Loucy (cell line): ENCODE measurements around the gene PCIF1.
A peak's percentile ranks its signal among the peaks of the same experiment; 100 is the strongest.

Experiments used
- H2AFZ ChIP-seq: fragments of 200-600 bp; sonication (generic); 2 replicates; pipeline ENCODE4 v1.6.0; 2016; ENCODE audit warnings: antibody characterized with exemption, mild to moderate bottlenecking, low read length, moderate library complexity
- H3F3A ChIP-seq: fragments of 200-600 bp; 2 replicates; pipeline ENCODE4 v1.6.0; 2016; ENCODE audit warnings: antibody characterized with exemption, low read depth, mild to moderate bottlenecking
- H3K27me3 ChIP-seq: fragments of 200-600 bp; sonication (generic); 2 replicates; pipeline ENCODE4 v1.6.1; 2014; ENCODE audit warnings: low read length, mild to moderate bottlenecking; ENCODE audit not compliant: insufficient read depth, poor library complexity, severe bottlenecking
- H3K36me3 ChIP-seq: fragments of 200-600 bp; sonication (generic); 2 replicates; pipeline ENCODE4 v1.6.1; 2016; ENCODE audit warnings: low read length; ENCODE audit not compliant: insufficient read depth
- H3K4me1 ChIP-seq: fragments of 200-600 bp; sonication (generic); 2 replicates; pipeline ENCODE4 v1.5.1; 2014; ENCODE audit warnings: low read length, mild to moderate bottlenecking; ENCODE audit not compliant: insufficient read depth, poor library complexity, severe bottlenecking
- H3K4me2 ChIP-seq: fragments of 200-600 bp; sonication (generic); 2 replicates; pipeline ENCODE4 v1.6.0; 2014; ENCODE audit warnings: antibody characterized with exemption, low read length, low read depth, mild to moderate bottlenecking; ENCODE audit not compliant: poor library complexity, severe bottlenecking
- H3K4me3 ChIP-seq: fragments of 200-600 bp; sonication (generic); 2 replicates; pipeline ENCODE4 v1.5.1; 2014; ENCODE audit warnings: low read length, mild to moderate bottlenecking, mixed read lengths; ENCODE audit not compliant: poor library complexity, severe bottlenecking
- H3K79me2 ChIP-seq: fragments of 200-600 bp; sonication (generic); 2 replicates; pipeline ENCODE4 v1.6.1; 2014; ENCODE audit warnings: low read length; ENCODE audit not compliant: insufficient read depth
- H3K9ac ChIP-seq: fragments of 200-600 bp; sonication (generic); 2 replicates; pipeline ENCODE4 v1.6.0; 2014; ENCODE audit warnings: mild to moderate bottlenecking, low read depth, low read length, moderate library complexity; ENCODE audit not compliant: poor library complexity, severe bottlenecking
- H3K9me2 ChIP-seq: fragments of 200-600 bp; sonication (generic); replicated peaks from 2 replicates; pipeline ENCODE4 v1.6.1; 2016; ENCODE audit warnings: low read depth, low read length, mixed read lengths
- H3K9me3 ChIP-seq: fragments of 200-600 bp; sonication (generic); 2 replicates; pipeline ENCODE4 v1.6.1; 2014; ENCODE audit warnings: mild to moderate bottlenecking, antibody characterized with exemption, low read length, low read depth; ENCODE audit not compliant: insufficient read depth
- H4K20me1 ChIP-seq: fragments of 200-600 bp; sonication (generic); 2 replicates; pipeline ENCODE4 v1.6.0; 2014; ENCODE audit warnings: antibody characterized with exemption, low read length, mild to moderate bottlenecking; ENCODE audit not compliant: insufficient read depth, poor library complexity, severe bottlenecking
- EZH2phosphoT487 ChIP-seq: fragments of 200-600 bp; IDR thresholded peaks from 2 replicates; pipeline ENCODE4 v1.6.1; 2018; ENCODE audit warnings: antibody characterized with exemption, mild to moderate bottlenecking, moderate library complexity, borderline replicate concordance
- TF ChIP-seq, protein P1 (sequence below): fragments of 200-600 bp; sonication (generic); conservative IDR thresholded peaks from 2 replicates; pipeline ENCODE4 v1.5.1; 2014; ENCODE audit warnings: mild to moderate bottlenecking, antibody characterized with exemption, low read length

Gene PCIF1

DNA sequence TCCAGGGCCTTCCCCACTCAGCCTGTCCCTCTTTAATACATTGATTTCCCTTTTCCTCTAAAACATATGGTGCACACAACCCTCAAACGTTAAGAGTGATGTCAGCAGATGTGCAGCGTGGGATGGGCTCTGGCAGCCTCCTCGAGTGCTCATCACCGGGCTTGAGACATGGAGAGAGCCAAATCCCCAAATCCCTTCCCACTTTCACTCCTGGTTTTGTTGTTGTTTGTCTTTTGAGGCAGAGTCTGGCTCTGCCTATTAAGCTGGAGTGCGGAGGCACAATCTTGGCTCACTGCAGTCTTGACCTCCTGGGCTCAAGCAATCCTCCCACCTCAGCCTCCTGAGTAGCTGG lies 16.7 kb upstream of the PCIF1 start:
- Histone ChIP-seq H4K20me1 (no peaks in the 10 kb centered on the region), H3K9ac (no peak overlapping the region), H3K4me3 (no peak overlapping the region), H3K36me3 (no peaks in the 10 kb centered on the region), H3K4me1 (no peaks in the 10 kb centered on the region), H3K27me3 (no peaks in the 10 kb centered on the region), H3F3A (no peaks in the 10 kb centered on the region), H3K9me3 (no peaks in the 10 kb centered on the region), H3K79me2 (no peaks in the 10 kb centered on the region), H3K4me2 (no peak overlapping the region), H3K9me2 (no peaks in the 10 kb centered on the region), H2AFZ (no peak overlapping the region)
- TF ChIP-seq, protein P1, sequence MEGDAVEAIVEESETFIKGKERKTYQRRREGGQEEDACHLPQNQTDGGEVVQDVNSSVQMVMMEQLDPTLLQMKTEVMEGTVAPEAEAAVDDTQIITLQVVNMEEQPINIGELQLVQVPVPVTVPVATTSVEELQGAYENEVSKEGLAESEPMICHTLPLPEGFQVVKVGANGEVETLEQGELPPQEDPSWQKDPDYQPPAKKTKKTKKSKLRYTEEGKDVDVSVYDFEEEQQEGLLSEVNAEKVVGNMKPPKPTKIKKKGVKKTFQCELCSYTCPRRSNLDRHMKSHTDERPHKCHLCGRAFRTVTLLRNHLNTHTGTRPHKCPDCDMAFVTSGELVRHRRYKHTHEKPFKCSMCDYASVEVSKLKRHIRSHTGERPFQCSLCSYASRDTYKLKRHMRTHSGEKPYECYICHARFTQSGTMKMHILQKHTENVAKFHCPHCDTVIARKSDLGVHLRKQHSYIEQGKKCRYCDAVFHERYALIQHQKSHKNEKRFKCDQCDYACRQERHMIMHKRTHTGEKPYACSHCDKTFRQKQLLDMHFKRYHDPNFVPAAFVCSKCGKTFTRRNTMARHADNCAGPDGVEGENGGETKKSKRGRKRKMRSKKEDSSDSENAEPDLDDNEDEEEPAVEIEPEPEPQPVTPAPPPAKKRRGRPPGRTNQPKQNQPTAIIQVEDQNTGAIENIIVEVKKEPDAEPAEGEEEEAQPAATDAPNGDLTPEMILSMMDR, result no peak
- TF ChIP-seq EZH2phosphoT487, result no peak

DNA sequence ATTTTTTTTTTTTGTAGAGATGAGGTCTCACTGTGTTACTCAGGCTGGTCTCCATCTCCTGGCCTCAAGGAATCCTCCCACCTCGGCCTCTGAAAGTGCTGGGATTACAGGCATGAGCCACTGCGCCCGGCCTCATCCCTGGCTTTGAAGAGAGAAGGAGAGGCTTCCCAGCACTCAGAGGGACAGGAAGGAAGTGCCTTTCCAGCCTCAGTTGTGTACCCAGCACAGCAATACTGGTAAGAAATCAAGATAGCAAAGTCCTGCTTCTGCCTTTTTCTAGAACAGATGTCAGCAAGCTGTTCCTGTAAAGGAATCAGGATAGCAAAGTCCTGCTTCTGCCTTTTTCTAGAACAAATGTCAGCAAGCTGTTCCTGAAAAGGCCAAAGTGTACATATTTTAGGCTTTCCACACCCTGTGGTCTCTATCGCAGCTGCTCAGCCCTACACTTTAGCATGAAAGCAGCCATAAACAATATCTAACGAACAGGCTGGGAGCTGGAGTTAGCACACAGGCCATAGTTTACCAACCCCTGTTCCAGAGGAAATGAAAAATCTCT lies 16.2 kb upstream of the PCIF1 start:
- Histone ChIP-seq H3K27me3 (no peaks in the 10 kb centered on the region), H3K9me3 (no peaks in the 10 kb centered on the region), H3F3A (no peaks in the 10 kb centered on the region), H3K4me1 (no peaks in the 10 kb centered on the region), H3K9ac (no peak overlapping the region), H3K79me2 (no peaks in the 10 kb centered on the region), H4K20me1 (no peaks in the 10 kb centered on the region), H3K4me3 (no peak overlapping the region), H3K36me3 (no peaks in the 10 kb centered on the region), H2AFZ (0 out of 2 replicates have a peak overlapping the region, but pooled peaks have one; percentile 7), H3K4me2 (no peak overlapping the region), H3K9me2 (no peaks in the 10 kb centered on the region)
- TF ChIP-seq EZH2phosphoT487, result no peak
- TF ChIP-seq, protein P1, result no peak

DNA sequence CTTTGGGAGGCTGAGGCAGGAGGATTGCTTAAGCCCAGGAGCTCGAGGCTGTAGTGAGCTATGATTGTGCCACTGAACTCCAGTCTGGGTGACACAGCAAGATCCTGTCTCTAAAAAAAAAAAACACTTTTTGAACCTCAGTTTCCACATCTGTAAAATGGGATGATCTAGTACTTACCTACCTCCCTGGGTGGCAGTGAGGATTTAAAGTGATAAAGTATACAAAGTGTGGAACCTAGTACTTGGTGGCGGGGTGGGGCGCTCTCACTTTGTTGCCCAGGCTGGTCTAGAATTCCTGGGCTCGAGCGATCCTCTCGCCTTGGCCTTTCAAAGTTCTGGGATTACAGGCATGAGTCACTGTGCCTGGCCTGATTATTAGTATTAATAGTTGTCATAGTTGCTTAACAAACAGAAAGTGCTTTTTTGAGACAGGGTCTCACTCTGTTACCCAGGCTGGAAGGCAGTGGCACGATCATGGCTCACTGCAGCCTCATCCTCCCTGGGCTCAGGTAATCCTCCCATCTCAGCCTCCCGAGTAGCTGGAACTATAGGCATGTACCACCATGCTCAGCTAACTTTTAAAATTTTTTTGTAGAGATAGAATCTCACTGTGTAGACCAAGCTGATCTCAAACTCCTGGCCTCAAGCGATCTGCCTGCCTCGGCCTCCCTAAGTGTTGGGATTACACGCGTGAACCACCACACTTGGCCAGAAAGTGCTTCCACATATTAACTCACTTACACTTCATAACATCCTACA lies 15.5 kb upstream of the PCIF1 start:
- Histone ChIP-seq H3K27me3 (no peaks in the 10 kb centered on the region), H3K9me2 (no peaks in the 10 kb centered on the region), H3K4me1 (no peaks in the 10 kb centered on the region), H3K36me3 (no peaks in the 10 kb centered on the region), H3K4me2 (no peak overlapping the region), H3F3A (no peaks in the 10 kb centered on the region), H3K9me3 (no peaks in the 10 kb centered on the region), H4K20me1 (no peaks in the 10 kb centered on the region), H3K79me2 (no peaks in the 10 kb centered on the region), H2AFZ (no peak overlapping the region), H3K9ac (no peak overlapping the region), H3K4me3 (no peak overlapping the region)
- TF ChIP-seq, protein P1, result no peak
- no peak for TF ChIP-seq EZH2phosphoT487
